Kidney epithelial cell (primary cell): Measurements from ENCODE around the gene CCDC86. TPM values are rescaled to one million over a fixed set of nuclear protein-coding genes. Genes with fewer than 3 reads are reported as not detected.

Experiments
- DNase-seq: peaks from one replicate; pipeline ENCODE4 v3.0.0-alpha.2; 2010; ENCODE audit warnings: low read depth
- H3K27me3 ChIP-seq: 2 replicates; pipeline ENCODE4 v1.6.0; 2011; ENCODE audit warnings: low read length; ENCODE audit not compliant: control insufficient read depth, insufficient read depth
- H3K36me3 ChIP-seq: 2 replicates; pipeline ENCODE4 v1.5.1; 2011; ENCODE audit warnings: low read length; ENCODE audit not compliant: control insufficient read depth, insufficient read depth
- H3K4me3 ChIP-seq: 2 replicates; pipeline ENCODE4 v1.5.1; 2011; ENCODE audit warnings: low read depth, mild to moderate bottlenecking, control low read depth, low read length
- total RNA-seq: library from RNA; depleted of rRNA; stranded (reverse); fragments of >200 nt; gene quantifications from 2 replicates; pipeline ENCODE4 v1.2.3, GENCODE V29; 2015
- TF ChIP-seq, protein P1 (sequence below): IDR thresholded peaks from 2 replicates; pipeline ENCODE4 v1.5.1; 2011; ENCODE audit warnings: mild to moderate bottlenecking, moderate library complexity, low read length, control low read depth, inconsistent platforms; ENCODE audit not compliant: insufficient read depth, poor library complexity, severe bottlenecking

The CCDC86 gene
- total RNA-seq, 1 donor from 2014 or later: 53.6 TPM

DNA sequence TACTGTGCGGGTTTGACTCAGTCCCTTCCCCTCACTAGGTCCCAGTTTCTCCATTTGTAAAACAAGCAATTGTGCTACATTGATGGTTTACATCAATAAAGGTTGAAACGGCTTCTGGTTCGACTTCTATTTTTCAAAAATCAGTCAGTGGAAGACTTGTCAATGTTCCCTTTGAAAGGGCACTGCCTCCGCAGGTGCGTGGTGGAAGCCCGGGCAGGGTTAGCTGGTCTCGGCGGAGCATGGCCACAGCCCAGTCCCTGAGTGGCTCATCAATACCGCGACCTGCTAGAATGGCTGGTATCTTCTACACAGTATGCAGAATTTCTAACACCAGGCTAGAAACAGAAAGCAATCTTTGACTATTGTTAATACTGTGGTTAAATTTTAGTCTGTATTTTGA, 40.7 kb upstream of the CCDC86 start:
- no peak for DNase-seq
- TF ChIP-seq, protein P1, sequence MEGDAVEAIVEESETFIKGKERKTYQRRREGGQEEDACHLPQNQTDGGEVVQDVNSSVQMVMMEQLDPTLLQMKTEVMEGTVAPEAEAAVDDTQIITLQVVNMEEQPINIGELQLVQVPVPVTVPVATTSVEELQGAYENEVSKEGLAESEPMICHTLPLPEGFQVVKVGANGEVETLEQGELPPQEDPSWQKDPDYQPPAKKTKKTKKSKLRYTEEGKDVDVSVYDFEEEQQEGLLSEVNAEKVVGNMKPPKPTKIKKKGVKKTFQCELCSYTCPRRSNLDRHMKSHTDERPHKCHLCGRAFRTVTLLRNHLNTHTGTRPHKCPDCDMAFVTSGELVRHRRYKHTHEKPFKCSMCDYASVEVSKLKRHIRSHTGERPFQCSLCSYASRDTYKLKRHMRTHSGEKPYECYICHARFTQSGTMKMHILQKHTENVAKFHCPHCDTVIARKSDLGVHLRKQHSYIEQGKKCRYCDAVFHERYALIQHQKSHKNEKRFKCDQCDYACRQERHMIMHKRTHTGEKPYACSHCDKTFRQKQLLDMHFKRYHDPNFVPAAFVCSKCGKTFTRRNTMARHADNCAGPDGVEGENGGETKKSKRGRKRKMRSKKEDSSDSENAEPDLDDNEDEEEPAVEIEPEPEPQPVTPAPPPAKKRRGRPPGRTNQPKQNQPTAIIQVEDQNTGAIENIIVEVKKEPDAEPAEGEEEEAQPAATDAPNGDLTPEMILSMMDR: no peak
- Histone ChIP-seq H3K36me3 (no peaks in the 10 kb centered on the region), H3K4me3 (no peak overlapping the region), H3K27me3 (peaks cover 2% of the 10 kb centered on the region)

DNA sequence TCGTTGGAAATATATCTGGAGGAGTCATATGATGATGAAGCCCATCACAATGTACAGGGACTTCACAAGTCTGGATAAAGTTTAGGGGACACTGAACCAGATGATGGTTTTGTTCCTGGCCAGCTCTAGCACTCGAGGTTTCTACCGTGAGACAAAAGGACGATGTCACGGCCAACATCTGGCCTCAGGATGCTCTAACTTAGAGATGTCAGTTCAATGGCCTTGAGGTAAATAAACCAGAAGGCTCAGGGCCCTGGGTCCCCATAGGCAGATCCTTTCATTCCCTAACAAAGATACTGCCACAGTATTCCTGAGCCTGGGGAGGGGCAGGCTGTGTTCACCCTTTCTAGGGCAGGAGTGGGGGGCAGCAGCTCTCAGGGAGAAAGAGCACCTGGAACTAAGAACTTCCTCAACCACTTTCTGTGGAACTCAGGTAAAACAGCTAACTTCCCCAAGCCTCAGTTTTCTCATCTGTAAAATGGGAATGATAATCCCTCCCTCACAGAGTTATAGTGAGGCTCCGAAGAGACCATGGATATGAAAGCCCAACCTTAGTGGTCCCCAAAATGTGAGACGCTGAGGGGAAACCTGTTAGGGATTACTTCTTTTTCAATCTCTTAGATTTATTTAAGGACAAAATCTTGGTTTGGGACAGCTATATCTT, 38.5 kb upstream of the CCDC86 start:
- TF ChIP-seq, protein P1: no peak
- Histone ChIP-seq H3K27me3 (peaks cover 2% of the 10 kb centered on the region), H3K4me3 (no peak overlapping the region), H3K36me3 (no peaks in the 10 kb centered on the region)
- no peak for DNase-seq

DNA sequence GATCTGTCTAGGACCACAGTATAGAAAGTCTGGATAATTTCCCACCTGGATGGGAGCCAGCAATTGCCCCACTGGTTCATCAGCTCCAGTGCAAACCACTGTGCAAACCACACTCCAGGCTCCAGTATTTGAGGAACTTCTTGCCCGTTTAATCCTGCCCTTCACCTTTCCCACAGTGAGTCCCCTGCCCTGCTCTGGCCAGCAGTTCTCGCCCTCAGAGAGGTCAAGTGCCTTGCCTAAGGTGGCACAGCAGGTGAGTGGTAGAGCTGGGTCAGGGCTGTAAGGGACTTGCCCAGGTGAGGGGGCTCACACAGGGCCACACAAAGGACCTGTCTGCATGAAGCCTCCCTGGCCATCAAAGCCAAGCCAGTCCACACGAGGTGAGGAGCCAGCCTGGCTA, 32.7 kb upstream of the CCDC86 start:
- no peak for DNase-seq
- Histone ChIP-seq H3K27me3 (no peaks in the 10 kb centered on the region), H3K36me3 (no peaks in the 10 kb centered on the region), H3K4me3 (no peak overlapping the region)
- TF ChIP-seq, protein P1: no peak

DNA sequence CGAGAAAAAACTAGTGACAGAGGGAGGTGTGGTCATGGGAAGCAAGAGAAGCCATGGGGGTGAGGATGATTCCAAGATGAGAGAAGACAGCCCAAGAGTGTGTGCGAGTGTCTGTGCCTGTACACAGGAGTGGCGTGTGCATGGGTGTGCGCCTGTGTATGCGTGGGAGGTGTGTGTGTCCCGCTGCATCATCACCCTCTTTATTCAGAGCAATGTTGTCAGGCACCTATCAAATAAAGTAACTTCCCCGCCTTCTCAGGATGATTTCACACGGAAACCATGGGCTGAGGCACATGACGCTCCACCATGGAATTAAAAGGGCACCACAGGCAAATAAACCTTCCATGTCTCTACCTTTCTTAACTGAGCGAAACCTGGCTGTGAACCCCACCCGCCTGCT, 32.2 kb upstream of the CCDC86 start:
- H3K27me3 ChIP-seq: no peaks in the 10 kb centered on the region
- DNase-seq: no peak
- H3K4me3 ChIP-seq: no peak overlapping the region
- TF ChIP-seq, protein P1: no peak
- no peaks in the 10 kb centered on the region for H3K36me3 ChIP-seq

DNA sequence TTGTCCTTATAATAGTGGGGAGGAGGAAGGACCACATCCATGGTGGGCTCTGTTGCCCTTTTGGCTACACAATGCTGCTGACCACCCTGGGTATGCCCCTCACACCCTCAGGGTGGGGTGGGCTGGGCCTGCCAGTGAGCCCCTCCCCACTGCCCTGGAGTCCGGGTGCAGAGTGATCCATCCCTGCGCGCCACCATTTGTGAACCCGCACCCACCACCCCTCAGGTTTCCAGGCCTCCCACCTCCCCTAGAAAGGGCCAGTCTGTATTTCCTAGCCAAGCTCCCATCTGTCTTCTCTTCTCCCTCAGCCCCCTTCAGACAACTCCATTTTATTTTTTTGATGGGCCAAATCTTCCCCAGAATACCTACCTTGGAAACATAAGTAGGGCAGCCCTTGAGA, 31.8 kb upstream of the CCDC86 start:
- H3K36me3 ChIP-seq: no peaks in the 10 kb centered on the region
- TF ChIP-seq, protein P1: no peak
- no peaks in the 10 kb centered on the region for H3K27me3 ChIP-seq
- no peak for DNase-seq
- no peak overlapping the region for H3K4me3 ChIP-seq

DNA sequence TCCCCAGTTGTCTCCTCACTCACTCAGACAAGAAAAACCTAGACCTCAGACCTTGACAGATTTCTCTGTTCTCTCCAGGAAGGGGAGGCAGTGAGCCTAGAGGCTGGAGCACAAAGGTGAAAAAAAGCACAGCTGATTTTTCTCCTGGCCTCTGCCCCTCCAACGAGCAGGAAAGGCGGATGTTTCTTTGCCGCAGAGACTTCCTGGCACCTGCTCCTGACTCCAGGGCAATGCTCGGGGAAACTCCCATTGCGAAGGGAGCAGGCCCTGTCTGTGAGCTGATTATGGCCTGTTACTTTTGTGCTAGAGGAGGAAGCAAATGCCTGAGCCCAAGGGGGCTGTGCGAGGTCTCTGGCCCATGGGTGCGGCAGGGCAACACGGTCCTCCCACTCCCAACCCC, 31.3 kb upstream of the CCDC86 start:
- DNase-seq: no peak
- Histone ChIP-seq H3K4me3 (no peak overlapping the region), H3K36me3 (no peaks in the 10 kb centered on the region), H3K27me3 (no peaks in the 10 kb centered on the region)
- TF ChIP-seq, protein P1: no peak
